Body of pancreas (tissue), 4 donors: ENCODE data around the gene UCK2.

Experiments
- POLR2A ChIP-seq, 3 donors: fragments of 450-650 bp; IDR thresholded peaks; one replicate each; pipeline ENCODE4 v1.6.1; 2016; ENCODE audit warnings: antibody characterized with exemption in 3 of 3, mild to moderate bottlenecking in 2 of 3
- TF ChIP-seq, protein P1 (sequence below), 7 experiments: fragments of 450-650 bp in 4 of 7; fragments of 200-600 bp in 3 of 7; sonication (generic) in 3 of 7; IDR thresholded peaks; one replicate each; pipeline ENCODE4 v1.5.1; 2016 to 2019; ENCODE audit warnings: antibody characterized with exemption in 7 of 7

DNA sequence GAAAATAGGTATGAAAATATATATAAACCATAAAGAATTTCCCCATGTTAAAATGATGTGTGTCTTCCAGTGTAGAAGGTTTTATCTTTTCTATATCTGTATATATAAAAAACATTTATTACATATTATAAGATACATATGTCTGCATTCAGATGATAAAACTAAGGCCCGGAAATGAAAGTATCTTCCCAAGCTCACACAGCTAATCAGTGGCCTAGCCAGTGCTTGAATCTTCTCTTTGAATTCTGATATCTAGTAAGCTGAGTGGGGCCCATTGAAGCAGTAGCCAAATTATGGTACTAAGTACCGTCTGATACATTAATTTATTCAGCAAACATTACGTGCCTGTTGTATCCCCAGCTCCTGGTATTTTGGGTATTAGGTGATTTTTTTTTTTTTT is 28.6 kb downstream of the UCK2 start:
- TF ChIP-seq, protein P1, sequence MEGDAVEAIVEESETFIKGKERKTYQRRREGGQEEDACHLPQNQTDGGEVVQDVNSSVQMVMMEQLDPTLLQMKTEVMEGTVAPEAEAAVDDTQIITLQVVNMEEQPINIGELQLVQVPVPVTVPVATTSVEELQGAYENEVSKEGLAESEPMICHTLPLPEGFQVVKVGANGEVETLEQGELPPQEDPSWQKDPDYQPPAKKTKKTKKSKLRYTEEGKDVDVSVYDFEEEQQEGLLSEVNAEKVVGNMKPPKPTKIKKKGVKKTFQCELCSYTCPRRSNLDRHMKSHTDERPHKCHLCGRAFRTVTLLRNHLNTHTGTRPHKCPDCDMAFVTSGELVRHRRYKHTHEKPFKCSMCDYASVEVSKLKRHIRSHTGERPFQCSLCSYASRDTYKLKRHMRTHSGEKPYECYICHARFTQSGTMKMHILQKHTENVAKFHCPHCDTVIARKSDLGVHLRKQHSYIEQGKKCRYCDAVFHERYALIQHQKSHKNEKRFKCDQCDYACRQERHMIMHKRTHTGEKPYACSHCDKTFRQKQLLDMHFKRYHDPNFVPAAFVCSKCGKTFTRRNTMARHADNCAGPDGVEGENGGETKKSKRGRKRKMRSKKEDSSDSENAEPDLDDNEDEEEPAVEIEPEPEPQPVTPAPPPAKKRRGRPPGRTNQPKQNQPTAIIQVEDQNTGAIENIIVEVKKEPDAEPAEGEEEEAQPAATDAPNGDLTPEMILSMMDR (IDR thresholded peaks at IDR 0.05) = no peak
- TF ChIP-seq POLR2A (IDR thresholded peaks at IDR 0.05) = no peak
